Peyer's patch (tissue), 4 donors: ENCODE data around the gene SH3RF1.

Experiments used
- CTCF ChIP-seq, 6 experiments: fragments of 450-650 bp in 4 of 6; fragments of 200-600 bp in 2 of 6; sonication (generic) in 1 of 6; IDR thresholded peaks; one replicate each; pipeline ENCODE4 v1.5.1; 2017 to 2019; ENCODE audit warnings: antibody characterized with exemption in 6 of 6, mild to moderate bottlenecking in 3 of 6, moderate library complexity in 1 of 6
- POLR2A ChIP-seq, 2 donors: fragments of 450-650 bp; IDR thresholded peaks; one replicate each; pipeline ENCODE4 v1.5.1; 2017; ENCODE audit warnings: antibody characterized with exemption in 2 of 2, mild to moderate bottlenecking in 2 of 2, moderate library complexity in 2 of 2

GRCh38 chr4:169100670-169101101 lies 170.1 kb downstream of the SH3RF1 start:
- no peak for TF ChIP-seq CTCF (IDR thresholded peaks at IDR 0.05)
- no peak for TF ChIP-seq POLR2A (IDR thresholded peaks at IDR 0.05)
